ENCODE data around the gene ATAD5.

- TF ChIP-seq ZBTB40 (IDR thresholded peaks at IDR 0.05) (no peak), ZBTB40 (CRISPR knock-in tag; IDR thresholded peaks at IDR 0.05) (no peak), CBX1 (IDR thresholded peaks at IDR 0.05; ENCODE audit: low read depth) (no peak), SP5 (CRISPR knock-in tag; IDR thresholded peaks at IDR 0.05; ENCODE audit: borderline replicate concordance, low read depth) (no peak), ZFY (CRISPR knock-in tag; IDR thresholded peaks at IDR 0.05) (no peak), ESRRA (CRISPR knock-in tag; IDR thresholded peaks at IDR 0.05; ENCODE audit: low read depth) (no peak), MXI1 (IDR thresholded peaks at IDR 0.05; ENCODE audit: borderline replicate concordance, low read depth, low read length) (no peak), MAX (IDR thresholded peaks at IDR 0.05) (no peak), SMAD3 (CRISPR knock-in tag; IDR thresholded peaks at IDR 0.05) (no peak), ZNF558 (CRISPR knock-in tag; IDR thresholded peaks at IDR 0.05; ENCODE audit: borderline replicate concordance) (no peak), RFX1 (IDR thresholded peaks at IDR 0.05) (no peak)
Measured at GRCh38 chr17:30926516-30926915, 94.8 kb downstream of the ATAD5 start.

Measured in HepG2 (cell line).